ENCODE measurements around the gene CAPN2. TPM values are rescaled to one million over a fixed set of nuclear protein-coding genes. Genes with fewer than 3 reads are reported as not detected.
"Not testable (repeated sequence)": the region's sequence is repeated elsewhere in the genome, so short reads cannot be mapped to it uniquely, and the experiment has no call there.

CAPN2 gene
- total and polyA plus RNA-seq, 4 donors, result 99.8 to 213 (median 199) TPM

GRCh38 chr1:223739366-223740037 is 27.2 kb downstream of the CAPN2 start:
- intact Hi-C loops (cut with DNase I), result no loop called here
- no peak for DNase-seq
- Histone ChIP-seq H3K4me3 (ENCODE audit: low read length in 2 of 2) (no peak overlapping the region), H3K27ac (ENCODE audit: low read depth in 1 of 2, low read length in 2 of 2) (peak overlapping the region in 1 of 2 donors; percentile 92), H3K36me3 (ENCODE audit: control insufficient read depth in 1 of 2, insufficient read depth in 2 of 2, low read length in 1 of 2) (no peaks in the 10 kb centered on the region), H3K27me3 (ENCODE audit: control insufficient read depth in 1 of 2, insufficient read depth in 2 of 2, low read length in 1 of 2) (no peaks in the 10 kb centered on the region), H3K4me1 (ENCODE audit: control insufficient read depth in 1 of 2, insufficient read depth in 2 of 2, low read length in 2 of 2) (no peaks in the 10 kb centered on the region), H3K9me3 (ENCODE audit: control insufficient read depth, low read length) (no peaks in the 10 kb centered on the region)
- WGBS, 2 donors, result 11 to 13% methylated on average over 7 of the region's 7 CpGs
- peak; percentile 26 for ATAC-seq (ENCODE audit: low FRiP score)

DNA sequence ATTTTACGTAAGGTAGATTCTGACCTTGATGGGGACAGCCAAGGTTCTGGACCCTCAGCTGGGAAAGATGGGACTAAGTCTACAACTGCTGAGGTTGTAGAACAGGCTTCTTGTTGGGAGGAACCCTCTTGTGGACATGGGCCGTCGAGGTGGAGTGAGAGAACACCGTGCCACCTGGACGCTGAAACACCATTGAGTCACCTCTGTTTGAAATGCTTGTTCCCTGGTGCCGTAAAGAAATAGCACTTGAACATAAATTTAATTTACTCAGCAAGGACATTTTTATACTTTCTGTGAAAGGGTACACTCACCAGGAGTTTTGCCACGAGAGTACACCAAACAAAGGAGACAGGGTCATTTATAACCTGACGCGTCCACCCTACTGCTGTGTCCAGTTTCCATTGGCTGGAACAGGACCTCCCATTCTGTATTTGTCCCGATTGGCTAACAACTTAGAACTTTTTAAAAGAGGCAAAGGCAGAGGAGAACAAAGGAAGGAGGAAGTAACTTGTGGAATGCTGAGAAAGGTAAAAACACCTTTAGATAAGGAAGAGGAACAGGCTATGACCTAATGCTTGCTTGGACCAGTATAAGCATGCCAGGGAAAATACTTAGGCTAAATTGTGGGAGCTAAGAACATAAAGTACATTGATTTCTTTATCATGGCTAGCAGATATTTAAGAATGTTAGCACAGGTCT is 27.8 kb downstream of the CAPN2 start:
- intact Hi-C loops (cut with DNase I); H3K9me3 ChIP-seq (ENCODE audit: control insufficient read depth, low read length); H3K27me3 ChIP-seq (ENCODE audit: control insufficient read depth in 1 of 2, insufficient read depth in 2 of 2, low read length in 1 of 2); ATAC-seq (ENCODE audit: low FRiP score); H3K4me1 ChIP-seq (ENCODE audit: control insufficient read depth in 1 of 2, insufficient read depth in 2 of 2, low read length in 2 of 2); H3K4me3 ChIP-seq (ENCODE audit: low read length in 2 of 2); H3K36me3 ChIP-seq (ENCODE audit: control insufficient read depth in 1 of 2, insufficient read depth in 2 of 2, low read length in 1 of 2); DNase-seq: not testable (repeated sequence)
- H3K27ac ChIP-seq (ENCODE audit: low read depth in 1 of 2, low read length in 2 of 2), result peak overlapping the region in 1 of 2 donors; percentile 92
- WGBS, 2 donors, result 60 to 61% methylated on average over 10 of the region's 10 CpGs

GRCh38 chr1:223741861-223742260 is 29.5 kb downstream of the CAPN2 start:
- Histone ChIP-seq H3K4me3 (ENCODE audit: low read length in 2 of 2) (no peak overlapping the region), H3K27ac (ENCODE audit: low read depth in 1 of 2, low read length in 2 of 2) (no peak overlapping the region), H3K36me3 (ENCODE audit: control insufficient read depth in 1 of 2, insufficient read depth in 2 of 2, low read length in 1 of 2) (peaks cover 3% of the 10 kb centered on the region in 2 donors), H3K4me1 (ENCODE audit: control insufficient read depth in 1 of 2, insufficient read depth in 2 of 2, low read length in 2 of 2) (no peaks in the 10 kb centered on the region), H3K27me3 (ENCODE audit: control insufficient read depth in 1 of 2, insufficient read depth in 2 of 2, low read length in 1 of 2) (no peaks in the 10 kb centered on the region), H3K9me3 (ENCODE audit: control insufficient read depth, low read length) (no peaks in the 10 kb centered on the region)
- 87 to 88% methylated on average over 6 of the region's 6 CpGs for WGBS, 2 donors
- intact Hi-C loops (cut with DNase I), result no loop called here
- DNase-seq, result no peak
- no peak for ATAC-seq (ENCODE audit: low FRiP score)

GRCh38 chr1:223742856-223743517 is 30.6 kb downstream of the CAPN2 start:
- ATAC-seq (ENCODE audit: low FRiP score) (no peak), DNase-seq (no peak)
- Histone ChIP-seq H3K27ac (ENCODE audit: low read depth in 1 of 2, low read length in 2 of 2) (no peak overlapping the region), H3K27me3 (ENCODE audit: control insufficient read depth in 1 of 2, insufficient read depth in 2 of 2, low read length in 1 of 2) (no peaks in the 10 kb centered on the region), H3K4me3 (ENCODE audit: low read length in 2 of 2) (no peak overlapping the region), H3K36me3 (ENCODE audit: control insufficient read depth in 1 of 2, insufficient read depth in 2 of 2, low read length in 1 of 2) (peaks cover 3 to 6% of the 10 kb centered on the region in 2 donors), H3K4me1 (ENCODE audit: control insufficient read depth in 1 of 2, insufficient read depth in 2 of 2, low read length in 2 of 2) (no peaks in the 10 kb centered on the region), H3K9me3 (ENCODE audit: control insufficient read depth, low read length) (no peaks in the 10 kb centered on the region)
- intact Hi-C loops (cut with DNase I), result no loop called here
- 69 to 80% methylated on average over 9 of the region's 9 CpGs for WGBS, 2 donors

DNA sequence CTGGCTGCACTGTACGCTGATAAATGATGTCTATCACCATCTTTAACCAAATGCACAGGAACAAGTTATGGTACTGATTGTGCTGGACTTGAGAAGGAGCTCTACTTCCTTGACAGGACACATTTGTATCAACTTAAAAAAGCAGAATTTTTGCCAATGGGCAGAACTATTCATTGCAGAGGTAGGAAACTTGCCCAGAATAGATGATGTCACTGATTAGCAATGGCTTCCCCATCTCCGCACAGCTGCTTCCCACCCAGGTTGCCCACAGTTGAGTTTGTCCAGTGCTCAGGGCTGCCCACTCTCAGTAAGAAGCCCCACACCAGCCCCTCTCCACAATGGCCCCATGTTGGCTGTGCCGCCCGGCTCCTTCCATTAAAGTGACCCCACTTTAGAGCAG is 33.4 kb downstream of the CAPN2 start:
- 60 to 76% methylated on average over 4 of the region's 4 CpGs for WGBS, 2 donors
- Histone ChIP-seq H3K36me3 (ENCODE audit: control insufficient read depth in 1 of 2, insufficient read depth in 2 of 2, low read length in 1 of 2) (peaks cover 3 to 6% of the 10 kb centered on the region in 2 donors), H3K27ac (ENCODE audit: low read depth in 1 of 2, low read length in 2 of 2) (no peak overlapping the region), H3K4me3 (ENCODE audit: low read length in 2 of 2) (no peak overlapping the region), H3K27me3 (ENCODE audit: control insufficient read depth in 1 of 2, insufficient read depth in 2 of 2, low read length in 1 of 2) (no peaks in the 10 kb centered on the region), H3K4me1 (ENCODE audit: control insufficient read depth in 1 of 2, insufficient read depth in 2 of 2, low read length in 2 of 2) (no peaks in the 10 kb centered on the region), H3K9me3 (ENCODE audit: control insufficient read depth, low read length) (no peaks in the 10 kb centered on the region)
- ATAC-seq (ENCODE audit: low FRiP score) (no peak), DNase-seq (no peak)
- intact Hi-C loops (cut with DNase I), result no loop called here

DNA sequence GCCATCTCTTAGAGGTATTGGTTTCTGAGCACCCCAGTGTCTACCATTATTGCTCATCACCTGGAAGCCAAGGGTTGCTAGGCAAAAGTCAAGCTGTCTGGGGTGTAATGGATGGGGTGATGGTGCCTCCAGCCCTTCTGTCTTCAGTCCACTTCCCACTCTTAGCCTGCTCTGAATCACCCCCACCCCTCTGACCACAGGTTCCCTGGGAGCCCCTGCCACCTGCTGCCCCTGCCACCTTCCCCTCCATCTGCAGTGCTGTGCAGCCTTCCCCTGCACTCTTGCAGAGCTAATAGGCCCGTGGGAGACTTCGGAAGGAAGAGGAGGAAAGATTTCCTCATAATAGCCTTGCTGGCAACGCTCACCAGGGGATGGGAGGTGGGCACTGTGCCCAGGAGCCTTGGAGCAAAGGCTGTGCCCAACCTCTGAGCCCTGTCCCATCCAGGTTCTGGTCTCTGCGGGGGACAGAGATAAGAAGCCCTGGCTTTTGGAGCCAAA is 35.5 kb downstream of the CAPN2 start:
- no peak overlapping the region for H3K4me3 ChIP-seq (ENCODE audit: low read length in 2 of 2)
- intact Hi-C loops (cut with DNase I), result loop anchor here (2.0 kb wide), 3 partner anchors 35 to 51 kb away; partner anchors contain the start of gene CAPN2 (in 1 of the 2)
- no peaks in the 10 kb centered on the region for H3K27me3 ChIP-seq (ENCODE audit: control insufficient read depth in 1 of 2, insufficient read depth in 2 of 2, low read length in 1 of 2)
- DNase-seq (no peak), ATAC-seq (ENCODE audit: low FRiP score) (peak; percentile 4)
- peaks cover 6 to 18% of the 10 kb centered on the region in 2 donors for H3K36me3 ChIP-seq (ENCODE audit: control insufficient read depth in 1 of 2, insufficient read depth in 2 of 2, low read length in 1 of 2)
- 5 to 11% methylated on average over 4 of the region's 4 CpGs for WGBS, 2 donors
- no peaks in the 10 kb centered on the region for H3K9me3 ChIP-seq (ENCODE audit: control insufficient read depth, low read length)
- no peak overlapping the region for H3K27ac ChIP-seq (ENCODE audit: low read depth in 1 of 2, low read length in 2 of 2)
- H3K4me1 ChIP-seq (ENCODE audit: control insufficient read depth in 1 of 2, insufficient read depth in 2 of 2, low read length in 2 of 2), result no peaks in the 10 kb centered on the region

DNA sequence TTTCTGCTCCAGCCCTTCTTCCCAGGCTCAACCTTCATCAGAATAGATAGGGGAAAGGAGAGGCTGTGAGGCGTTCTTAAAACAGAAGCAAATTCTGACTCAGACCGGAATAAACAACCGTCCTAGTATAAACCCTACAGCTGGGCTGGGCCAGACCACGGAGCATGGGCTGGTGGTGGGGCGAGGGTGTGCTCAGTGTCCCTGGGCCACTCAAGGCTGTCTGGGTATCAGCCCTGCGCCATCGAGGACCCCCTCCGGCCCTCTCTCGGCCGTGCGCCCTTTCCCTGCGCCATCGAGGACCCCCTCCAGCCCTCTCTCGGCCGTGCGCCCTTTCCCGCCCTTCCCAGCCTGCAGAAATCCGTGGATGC is 36.0 kb downstream of the CAPN2 start:
- Histone ChIP-seq H3K9me3 (ENCODE audit: control insufficient read depth, low read length) (no peaks in the 10 kb centered on the region), H3K4me1 (ENCODE audit: control insufficient read depth in 1 of 2, insufficient read depth in 2 of 2, low read length in 2 of 2) (no peaks in the 10 kb centered on the region), H3K27me3 (ENCODE audit: control insufficient read depth in 1 of 2, insufficient read depth in 2 of 2, low read length in 1 of 2) (no peaks in the 10 kb centered on the region), H3K27ac (ENCODE audit: low read depth in 1 of 2, low read length in 2 of 2) (peak overlapping the region in 1 of 2 donors; percentile 43), H3K4me3 (ENCODE audit: low read length in 2 of 2) (no peak overlapping the region), H3K36me3 (ENCODE audit: control insufficient read depth in 1 of 2, insufficient read depth in 2 of 2, low read length in 1 of 2) (peaks cover 6 to 23% of the 10 kb centered on the region in 2 donors)
- intact Hi-C loops (cut with DNase I), result loop anchor here (2.0 kb wide), 3 partner anchors 36 to 52 kb away; partner anchors contain the start of gene CAPN2 (in 1 of the 2)
- ATAC-seq (ENCODE audit: low FRiP score), result peak; percentile 61
- DNase-seq, result no peak
- WGBS, 2 donors, result 35 to 42% methylated on average over 18 of the region's 18 CpGs

GRCh38 chr1:223748773-223749733 is 36.7 kb downstream of the CAPN2 start:
- DNase-seq, result peak; percentile 79 to 90
- Histone ChIP-seq H3K27me3 (ENCODE audit: control insufficient read depth in 1 of 2, insufficient read depth in 2 of 2, low read length in 1 of 2) (no peaks in the 10 kb centered on the region), H3K36me3 (ENCODE audit: control insufficient read depth in 1 of 2, insufficient read depth in 2 of 2, low read length in 1 of 2) (peaks cover 6 to 25% of the 10 kb centered on the region in 2 donors), H3K4me1 (ENCODE audit: control insufficient read depth in 1 of 2, insufficient read depth in 2 of 2, low read length in 2 of 2) (no peaks in the 10 kb centered on the region), H3K4me3 (ENCODE audit: low read length in 2 of 2) (peak overlapping the region in 1 of 2 donors; percentile 21), H3K9me3 (ENCODE audit: control insufficient read depth, low read length) (no peaks in the 10 kb centered on the region), H3K27ac (ENCODE audit: low read depth in 1 of 2, low read length in 2 of 2) (peak overlapping the region in 1 of 2 donors; percentile 43)
- intact Hi-C loops (cut with DNase I), result loop anchor here (1.0 to 2.0 kb wide), 4 partner anchors 36 to 52 kb away; partner anchors contain the start of gene CAPN2 (in 2 of the 2)
- ATAC-seq (ENCODE audit: low FRiP score), result peak; percentile 93
- WGBS, 2 donors, result 4 to 6% methylated on average over 58 to 61 of the region's 61 CpGs

Data from aorta (tissue), 5 donors.